HG02870 (cell line): ENCODE measurements around the gene TAF4.
"Not testable (repeated sequence)": the region's sequence is repeated elsewhere in the genome, so short reads cannot be mapped to it uniquely, and the experiment has no call there.

Source experiments
- ATAC-seq: cut with Tn5 transposase; IDR thresholded peaks from one replicate; pipeline ENCODE4 v1.9.1; 2021; ENCODE audit warnings: mild to moderate bottlenecking, moderate library complexity; ENCODE audit not compliant: unreplicated experiment

Gene TAF4

DNA sequence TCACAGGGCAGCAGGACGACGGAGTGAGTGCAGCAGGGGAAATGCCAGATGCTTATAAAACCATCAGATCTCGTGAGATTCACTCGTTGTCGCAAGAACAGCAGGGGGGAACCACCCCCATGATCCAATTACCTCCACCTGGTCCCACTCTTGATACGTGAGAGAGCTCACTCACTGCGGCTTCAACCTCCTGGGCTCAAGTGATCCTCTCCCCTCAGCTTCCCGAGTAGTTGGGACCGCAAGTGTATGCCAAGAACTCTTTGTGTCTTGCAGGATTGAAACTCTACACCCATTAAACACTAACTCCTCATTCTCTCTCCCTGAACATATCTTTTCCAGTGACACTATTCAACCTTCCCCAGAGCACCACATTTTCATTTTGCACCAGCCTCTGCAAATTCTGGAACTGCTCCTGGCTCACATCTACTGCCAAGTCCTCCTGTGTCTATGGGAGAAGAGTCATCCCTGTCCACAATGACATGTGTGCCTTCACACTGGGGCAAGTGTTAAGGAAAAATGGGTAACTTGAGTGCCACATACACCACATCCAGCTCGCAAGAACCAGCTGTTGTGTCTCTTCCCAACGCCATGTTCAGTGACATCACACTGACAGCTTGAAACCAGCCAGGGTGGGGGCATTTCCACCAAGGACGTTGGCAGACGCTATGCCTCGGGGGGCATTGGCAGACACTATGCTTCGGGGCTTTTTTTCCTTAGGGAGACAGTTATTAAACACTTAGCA is 14.7 kb upstream of the TAF4 start:
- ATAC-seq, result no peak

DNA sequence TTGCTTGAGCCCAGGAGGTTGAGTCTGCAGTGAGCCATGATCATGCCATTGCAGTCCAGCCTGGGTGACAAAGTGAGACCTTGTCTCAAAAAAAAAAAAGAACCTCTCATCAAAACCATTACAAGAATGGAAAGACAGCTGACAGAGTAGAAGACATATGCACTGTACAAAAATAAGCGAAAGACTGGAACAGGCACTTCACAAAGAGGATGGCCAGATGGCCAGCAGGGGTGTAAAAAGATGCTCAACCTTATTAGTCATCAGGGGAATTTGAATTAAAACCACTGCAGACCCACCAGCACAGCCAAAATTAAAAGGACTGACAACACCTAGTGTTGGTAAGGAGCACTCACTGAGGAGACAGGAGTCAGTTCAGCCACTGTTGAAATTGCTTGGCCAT is 13.5 kb upstream of the TAF4 start:
- no peak for ATAC-seq

DNA sequence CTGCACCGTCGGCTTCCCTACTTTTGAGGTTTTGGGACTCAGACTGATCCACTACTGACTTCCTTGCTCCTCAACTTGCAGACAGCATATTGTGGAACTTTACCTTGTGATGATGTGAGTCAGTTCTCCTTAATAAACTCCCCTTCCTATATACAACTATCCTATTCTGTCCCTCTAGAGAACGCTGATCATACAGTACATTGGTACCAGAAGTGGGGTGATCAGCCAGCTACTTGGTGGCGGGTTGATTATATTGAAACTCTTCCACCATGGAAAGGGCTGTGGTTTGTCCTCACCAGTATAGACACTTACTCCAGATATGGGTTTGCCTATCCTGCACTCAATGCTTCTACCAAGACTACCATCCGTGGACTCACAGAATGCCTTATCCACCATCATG is 7.6 kb upstream of the TAF4 start:
- no peak for ATAC-seq

DNA sequence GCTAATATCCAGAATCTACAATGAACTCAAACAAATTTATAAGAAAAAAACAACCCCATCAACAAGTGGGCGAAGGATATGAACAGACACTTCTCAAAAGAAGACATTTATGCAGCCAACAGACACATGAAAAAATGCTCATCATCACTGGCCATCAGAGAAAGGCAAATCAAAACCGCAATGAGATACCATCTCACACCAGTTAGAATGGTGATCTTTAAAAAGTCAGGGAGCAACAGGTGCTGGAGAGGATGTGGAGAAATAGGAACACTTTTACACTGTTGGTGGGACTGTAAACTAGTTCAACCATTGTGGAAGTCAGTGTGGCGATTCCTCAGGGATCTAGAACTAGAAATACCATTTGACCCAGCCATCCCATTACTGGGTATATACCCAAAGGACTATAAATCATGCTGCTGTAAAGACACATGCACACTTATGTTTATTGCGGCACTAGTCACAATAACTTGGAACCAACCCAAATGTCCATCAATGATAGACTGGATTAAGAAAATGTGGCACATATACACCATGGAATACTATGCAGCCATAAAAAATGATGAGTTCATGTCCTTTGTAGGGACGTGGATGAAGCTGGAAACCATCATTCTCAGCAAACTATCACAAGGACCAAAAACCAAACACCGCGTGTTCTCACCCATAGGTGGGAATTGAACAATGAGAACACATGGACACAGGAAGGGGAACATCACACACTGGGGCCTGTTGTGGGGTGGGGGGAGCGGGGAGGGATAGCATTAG is 6.2 kb upstream of the TAF4 start:
- not testable (repeated sequence) for ATAC-seq

DNA sequence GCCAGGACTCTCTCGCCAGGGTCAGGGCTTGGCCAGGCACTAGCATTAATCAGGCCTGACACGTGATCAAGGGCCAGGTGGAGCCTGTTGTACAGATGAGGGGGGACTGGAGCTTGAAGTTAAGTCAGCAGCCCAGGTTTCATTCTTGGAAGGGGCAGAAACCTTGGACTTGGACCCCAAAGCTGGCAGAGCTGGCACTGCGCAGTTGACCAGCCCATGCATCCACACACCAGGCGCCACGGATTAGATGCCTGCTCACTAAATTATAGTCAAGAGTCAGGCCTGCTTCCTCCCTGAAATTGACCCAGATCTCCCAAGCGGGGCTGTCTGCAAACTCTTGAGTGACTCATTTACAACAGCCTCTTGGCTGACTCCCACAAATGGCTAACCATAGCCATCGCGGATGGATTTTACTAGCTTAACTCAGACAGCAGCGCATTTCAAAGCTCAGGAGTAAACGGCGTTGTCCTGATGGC is 4.1 kb upstream of the TAF4 start:
- ATAC-seq, result no peak

DNA sequence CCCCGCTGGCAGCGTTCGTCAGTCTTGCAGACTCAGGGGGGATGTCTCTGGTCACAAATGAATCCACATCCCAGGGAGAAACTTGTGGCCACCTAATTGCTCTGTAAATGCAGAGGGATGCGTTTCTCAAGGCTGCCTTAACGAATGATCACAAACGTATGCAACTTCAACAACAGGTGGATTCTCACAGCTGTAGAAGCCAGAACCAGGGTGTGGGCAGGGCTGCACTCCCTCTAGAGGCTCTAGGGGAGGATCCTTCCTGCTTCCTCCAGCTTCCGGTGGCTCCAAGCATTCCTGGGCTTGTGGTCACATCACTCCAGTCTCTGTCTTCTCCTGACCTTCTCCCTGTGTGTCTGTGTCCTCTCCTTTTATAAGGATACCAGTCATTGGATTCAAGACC is 3.3 kb upstream of the TAF4 start:
- no peak for ATAC-seq

DNA sequence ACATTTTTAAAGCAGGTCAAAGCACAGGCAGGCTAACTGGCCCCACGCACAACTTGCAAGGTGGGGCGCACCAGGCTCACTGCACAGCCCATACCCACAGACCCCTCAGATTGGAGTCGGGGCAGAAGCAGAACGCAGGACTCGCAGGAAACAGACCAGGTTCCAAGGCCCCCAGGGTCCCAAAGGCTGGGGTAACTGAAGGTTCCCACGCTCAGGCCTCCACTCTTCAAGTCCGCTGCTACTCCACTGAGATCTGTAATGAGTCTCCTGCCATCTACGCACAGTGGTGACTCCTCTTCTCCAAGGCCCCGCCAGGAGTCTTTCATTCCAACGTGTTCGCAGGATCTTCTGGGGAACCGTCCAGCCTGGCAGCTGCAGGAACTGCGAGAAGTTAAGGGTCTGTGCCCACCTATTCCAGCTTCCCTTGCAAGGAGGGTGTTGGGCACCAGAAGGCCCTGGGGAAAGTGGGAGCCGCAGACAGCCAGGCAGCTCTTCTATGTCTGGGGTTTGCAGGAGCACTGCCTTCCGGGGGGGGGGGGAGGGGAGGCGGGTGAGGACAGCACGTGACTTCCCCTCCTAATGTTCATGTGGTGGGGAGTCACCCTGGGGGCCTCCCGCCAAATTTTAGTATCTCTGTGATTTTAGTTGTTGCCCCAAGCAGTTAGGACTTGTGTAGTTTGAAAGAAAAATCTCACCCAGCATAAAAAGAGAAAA is 2.0 kb upstream of the TAF4 start:
- ATAC-seq, result no peak

DNA sequence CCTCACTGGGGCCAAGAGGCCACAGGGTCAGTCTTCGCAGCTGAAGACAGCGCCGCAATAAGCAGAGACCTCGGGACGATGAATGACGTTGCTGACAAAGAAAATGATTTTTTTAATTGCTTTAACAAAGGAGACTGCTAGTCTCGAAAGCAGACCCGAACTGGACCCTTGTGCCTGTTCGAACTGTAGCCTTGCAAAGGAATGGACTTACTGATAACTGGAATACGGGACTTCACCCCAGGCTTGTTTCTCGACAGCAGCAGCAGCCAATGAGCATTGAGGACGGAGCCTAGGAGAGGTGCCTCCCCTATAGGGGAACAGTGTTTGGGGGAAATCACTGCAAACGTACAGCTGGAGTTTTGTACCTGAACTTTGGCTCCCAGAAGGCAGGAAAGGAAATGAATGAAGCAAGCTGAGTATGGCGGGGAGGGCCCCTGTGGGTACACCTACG is 1.3 kb upstream of the TAF4 start:
- ATAC-seq, result no peak

DNA sequence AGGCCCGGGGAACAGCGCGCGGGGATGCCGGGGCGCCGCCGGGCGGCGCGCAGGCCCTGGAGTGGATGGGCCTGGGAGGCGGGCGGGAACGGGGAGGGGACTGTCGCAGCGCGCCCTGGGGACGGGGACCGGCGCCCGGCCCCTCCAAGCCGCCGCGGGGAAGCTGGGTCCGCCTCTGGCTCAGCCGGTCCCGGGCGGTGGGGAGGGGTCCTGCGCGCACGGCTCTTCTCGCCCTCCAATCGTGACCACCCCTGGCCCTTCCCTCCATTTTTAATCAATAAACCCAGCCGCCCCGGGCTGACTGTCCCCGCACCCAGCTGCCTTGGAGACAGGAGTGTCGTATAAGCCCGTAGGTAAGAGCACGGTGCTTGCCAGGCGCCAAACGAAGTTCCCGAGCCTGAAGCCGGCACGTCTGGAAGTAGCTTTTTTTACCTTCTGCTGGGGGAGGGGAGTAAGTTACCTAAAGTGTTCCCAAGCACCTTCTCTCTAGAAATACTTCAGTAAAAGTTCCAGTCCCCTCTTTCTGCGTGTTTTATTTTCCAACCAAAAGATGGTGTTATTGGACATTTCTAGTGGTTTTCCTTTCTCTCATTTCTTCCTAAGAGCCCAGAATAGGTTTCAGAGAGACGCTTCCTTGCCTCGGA is 780 bp upstream of the TAF4 start:
- ATAC-seq, result peak; percentile 7

DNA sequence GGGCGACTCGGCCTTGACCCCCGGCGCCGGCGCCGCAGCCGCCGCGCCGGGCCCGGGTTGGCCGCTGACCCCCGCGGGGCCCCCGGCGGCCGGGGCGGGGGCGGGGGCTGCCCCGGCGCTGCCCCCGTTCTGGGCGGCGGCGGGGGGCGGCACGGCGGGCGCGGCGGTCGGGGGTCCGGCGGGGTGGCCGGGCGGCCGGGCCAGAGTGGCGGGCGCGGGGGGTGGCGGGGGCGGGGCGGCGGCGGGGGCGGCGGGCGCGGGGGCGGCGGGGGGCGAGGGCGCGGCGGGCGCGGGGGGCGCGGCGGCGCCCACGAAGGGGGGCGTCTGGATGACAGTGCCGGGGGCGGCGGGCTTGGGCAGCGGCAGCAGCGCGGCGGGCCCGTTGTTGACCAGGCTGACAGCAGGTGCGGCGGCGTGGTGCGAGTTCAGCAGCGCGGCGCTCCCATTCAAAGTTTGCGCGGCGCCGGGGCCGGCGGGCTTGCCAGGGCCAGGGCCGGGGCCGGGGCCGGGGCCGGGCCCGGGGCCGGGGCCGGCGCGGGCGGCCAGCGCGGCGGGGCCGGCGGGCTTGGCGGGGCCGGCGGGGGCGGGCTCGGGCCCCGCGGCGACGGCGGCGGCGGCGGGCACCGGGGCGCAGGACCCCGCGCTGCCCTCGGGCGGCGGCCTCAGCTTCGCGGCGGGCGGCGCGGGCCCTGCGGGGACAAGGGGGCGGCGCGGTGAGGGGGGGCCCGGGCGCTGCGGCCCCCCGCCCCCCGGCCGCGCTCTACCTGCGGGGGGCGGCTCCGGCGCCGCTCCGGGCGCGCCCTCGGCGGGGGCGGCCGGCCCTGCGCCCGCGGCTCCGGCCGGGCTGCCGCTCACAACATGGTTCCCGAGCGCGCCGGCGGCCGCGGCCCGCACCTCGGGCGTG is 659 bp downstream of the TAF4 start:
- peak; percentile 21 for ATAC-seq

DNA sequence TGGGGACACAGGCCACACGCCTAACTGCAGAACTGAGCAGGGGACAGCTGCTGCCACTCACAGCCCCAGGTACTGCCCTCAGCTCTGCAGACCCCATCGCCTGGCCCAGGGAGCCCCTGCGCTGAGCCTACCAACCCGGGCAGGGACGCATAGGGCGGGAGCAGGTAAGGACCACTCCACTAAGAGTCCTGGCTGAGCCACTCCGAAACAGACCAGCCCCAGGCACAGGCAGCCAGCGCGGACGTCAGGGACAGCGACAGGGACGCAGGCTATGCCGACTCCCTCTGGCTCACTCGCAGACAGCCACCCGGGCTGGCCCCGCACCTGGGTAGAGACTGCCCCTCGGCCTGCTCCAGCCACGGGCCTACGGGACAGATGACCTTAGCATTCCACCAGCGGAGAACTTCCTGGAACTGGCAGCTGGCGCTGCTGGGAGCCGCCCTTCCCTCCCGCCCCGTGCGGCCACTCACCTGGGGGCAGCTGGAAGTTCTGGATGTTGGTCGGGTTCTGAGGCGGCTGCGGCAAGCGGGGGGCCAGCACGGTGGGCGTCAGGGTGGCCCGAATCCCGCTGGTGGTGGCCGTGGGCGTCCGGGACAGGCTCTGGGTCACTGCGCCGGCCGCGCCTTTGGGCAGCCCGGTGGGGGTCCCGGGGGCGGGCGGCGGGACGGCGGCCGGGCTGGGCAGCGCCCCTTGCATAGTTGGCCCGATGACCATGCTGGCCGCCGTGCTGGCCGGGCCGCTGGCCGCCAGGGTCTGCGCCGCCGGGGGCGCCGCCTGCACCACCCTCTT is 1.5 kb downstream of the TAF4 start:
- ATAC-seq, result no peak

DNA sequence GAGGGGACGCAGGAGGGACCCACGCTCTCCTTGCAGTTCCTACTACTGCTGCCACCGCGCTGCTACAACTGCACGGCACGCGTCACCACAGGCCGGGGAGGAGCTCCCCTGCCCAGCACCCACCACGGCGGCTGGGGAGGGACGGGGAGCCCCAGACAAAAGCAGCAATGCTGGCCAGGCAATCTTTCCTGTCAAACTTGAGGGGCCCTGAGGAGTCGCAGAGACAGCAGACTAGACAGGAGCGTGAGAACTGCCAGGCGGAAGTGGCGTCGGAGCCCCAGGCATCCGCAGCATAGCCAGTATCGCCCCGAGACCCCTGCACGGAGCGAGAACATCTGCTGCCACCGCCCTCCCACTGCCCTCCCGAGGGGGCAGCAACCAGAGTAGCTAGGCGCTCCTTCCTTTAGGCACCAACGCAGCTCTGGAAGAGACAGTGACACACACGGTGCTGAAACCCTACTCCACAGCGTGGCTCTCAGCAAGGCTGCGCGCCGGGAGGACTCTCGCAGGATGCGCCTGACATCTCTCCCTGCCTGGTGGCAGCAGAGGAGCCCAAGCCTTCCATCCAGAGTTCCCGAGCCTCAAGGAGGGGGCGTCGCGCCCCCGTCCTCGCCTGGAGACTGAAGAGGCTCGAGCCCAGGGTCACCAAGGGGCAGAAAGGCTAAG is 2.2 kb downstream of the TAF4 start:
- ATAC-seq, result no peak

DNA sequence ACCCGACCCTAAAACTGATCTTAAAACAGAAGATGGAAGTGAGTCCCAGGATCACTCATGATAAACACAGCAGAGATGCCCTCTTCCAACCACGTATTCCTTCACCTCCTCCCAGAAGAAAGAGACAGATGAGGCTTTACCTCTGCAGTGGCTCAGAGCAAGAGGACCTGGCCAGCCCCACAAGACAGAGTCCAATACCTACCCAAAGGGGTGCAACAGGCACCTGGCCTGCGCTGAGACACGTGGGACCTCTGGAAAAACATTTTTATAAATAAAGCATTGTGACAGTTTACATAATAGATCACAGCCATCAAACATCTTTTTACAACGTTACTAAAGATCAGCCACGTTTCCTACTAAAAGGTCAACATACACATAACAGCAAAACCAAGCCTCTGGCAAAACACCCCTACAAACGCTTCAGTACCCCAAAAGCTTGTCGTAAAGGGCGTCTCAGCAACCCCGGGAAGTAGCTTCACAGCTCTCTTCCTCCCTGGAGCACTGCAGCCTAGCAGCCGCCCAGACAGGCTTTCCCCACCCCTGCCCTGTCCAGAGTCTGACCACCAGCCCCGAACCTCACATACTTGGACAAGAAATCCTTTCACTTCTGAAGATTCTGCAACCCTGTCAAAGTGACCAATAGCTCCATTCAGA is 2.9 kb downstream of the TAF4 start:
- no peak for ATAC-seq

DNA sequence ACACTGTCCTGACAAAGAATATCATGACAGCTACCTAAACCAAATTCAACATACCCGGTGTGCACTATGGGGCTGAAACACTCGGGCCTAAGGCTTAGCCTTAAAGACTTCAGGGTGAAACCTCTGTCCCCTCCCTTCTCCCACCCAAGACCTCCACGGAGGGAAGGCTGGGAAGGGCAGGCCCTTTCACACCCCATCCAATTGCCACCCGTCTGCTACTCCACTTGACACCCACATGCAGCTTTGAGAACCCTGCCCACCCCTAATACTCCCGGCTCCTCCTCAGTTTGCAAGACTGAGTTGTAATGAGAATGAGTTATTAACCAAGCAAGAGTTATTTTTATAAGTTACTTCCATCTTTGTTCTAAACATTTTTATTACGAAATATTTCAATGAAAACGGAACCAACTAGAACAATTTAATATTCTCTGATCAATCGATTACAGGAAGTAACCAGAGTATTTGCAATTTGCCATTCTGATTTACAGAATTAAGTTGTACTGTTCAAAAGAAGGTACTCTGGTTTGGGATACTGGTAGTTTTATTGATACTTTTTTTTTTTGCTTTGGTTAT is 3.7 kb downstream of the TAF4 start:
- ATAC-seq, result no peak

DNA sequence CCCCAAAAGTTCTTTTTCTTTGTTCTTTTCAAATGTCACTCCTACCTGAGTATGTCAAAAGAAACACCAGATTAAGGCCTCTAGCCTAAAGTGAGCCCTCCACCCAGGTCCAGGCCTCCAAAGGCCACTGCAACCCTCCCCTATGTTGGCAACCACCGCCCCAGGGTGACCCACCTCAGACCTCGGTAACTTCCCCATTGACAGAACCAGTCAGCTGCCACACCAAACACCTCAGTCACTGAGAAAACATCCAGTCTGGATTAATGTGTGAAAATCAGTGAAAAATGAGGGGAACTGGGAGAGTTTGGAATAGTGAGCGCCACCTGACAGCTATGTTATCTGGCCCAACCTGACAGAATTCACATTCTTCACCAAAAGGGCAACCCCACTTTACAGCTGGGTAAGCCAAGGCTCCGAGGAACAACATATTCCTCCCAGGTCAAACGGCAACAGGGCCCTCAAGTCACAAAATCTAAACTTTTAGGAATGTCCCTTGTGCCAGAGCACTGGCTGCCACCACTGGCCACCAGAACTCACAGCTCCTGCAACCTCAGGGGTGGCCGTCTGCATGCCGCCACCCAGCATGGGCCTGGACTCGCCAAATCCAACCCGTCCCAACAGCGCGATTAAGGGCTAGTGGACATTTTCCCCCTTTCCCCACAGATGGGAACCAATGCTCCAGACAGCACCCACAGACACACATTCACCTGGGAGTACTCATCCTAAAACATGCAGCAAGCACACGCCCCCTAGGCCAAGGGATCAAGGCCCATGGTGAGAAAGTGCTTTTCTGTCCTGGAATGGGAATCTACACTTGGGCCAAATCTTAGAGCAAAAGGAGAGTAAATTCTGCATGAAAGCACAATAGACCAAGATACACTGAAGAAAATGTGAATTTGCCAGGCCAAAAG is 4.8 kb downstream of the TAF4 start:
- no peak for ATAC-seq

DNA sequence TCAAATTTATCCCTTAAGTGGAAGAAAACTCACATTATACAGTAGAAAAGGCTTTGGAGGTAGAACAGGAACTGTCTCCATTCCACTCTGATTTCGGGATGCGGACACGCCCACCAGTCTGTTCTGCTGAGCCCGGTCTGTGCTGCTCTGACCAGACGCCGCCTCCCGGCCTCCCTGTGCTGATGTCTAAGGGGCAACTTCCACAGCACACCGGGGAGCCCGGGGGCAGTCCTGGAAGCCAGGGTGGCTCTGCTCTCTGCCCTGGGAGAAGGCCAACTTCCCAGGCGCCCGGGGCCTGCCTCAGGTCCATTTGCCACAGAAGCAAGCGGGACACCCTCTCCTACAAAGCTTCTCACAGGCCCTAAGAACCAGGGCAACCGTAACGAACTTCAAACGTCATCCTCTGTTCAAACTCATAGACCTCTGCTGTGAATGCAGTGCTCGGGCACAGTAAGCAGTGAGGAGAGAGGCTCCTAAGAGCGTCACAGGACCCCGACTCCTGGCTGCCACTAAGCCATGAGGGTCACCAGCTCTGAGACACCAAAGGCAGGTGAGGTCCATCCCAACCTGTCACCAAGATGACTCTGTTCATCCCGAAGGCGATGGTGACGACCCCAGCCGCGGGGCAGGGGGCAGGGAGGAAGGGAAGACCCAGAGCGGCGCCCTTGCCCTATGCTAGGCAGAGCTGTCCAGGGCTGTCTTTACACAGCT is 5.6 kb downstream of the TAF4 start:
- ATAC-seq, result no peak
